Cardiac muscle cell (in vitro differentiated cells and primary cell): Measurements from ENCODE around the gene CLK2. TPM values are rescaled to one million over a fixed set of nuclear protein-coding genes. Genes with fewer than 3 reads are reported as not detected.
A peak's percentile ranks its signal among the peaks of the same experiment; 100 is the strongest.
"Not testable (repeated sequence)": the region's sequence is repeated elsewhere in the genome, so short reads cannot be mapped to it uniquely, and the experiment has no call there.

Experiments
- DNase-seq, 2 donors: peaks; one replicate each; pipeline versions ENCODE4 v3.0.0 to v3.0.0-alpha.2; 2010 to 2017; ENCODE audit warnings: low read depth in 1 of 2, low spot score in 1 of 2
- H3K27ac ChIP-seq: fragments of 200-600 bp; sonication (generic); 2 replicates; pipeline ENCODE4 v1.5.1; 2016
- H3K27me3 ChIP-seq: fragments of 200-600 bp; sonication (generic); 2 replicates; pipeline ENCODE4 v1.6.0; 2016; ENCODE audit warnings: control low read depth
- H3K36me3 ChIP-seq: fragments of 200-600 bp; sonication (generic); 2 replicates; pipeline ENCODE4 v1.5.1; 2016; ENCODE audit warnings: control low read depth
- H3K4me1 ChIP-seq: fragments of 200-600 bp; sonication (generic); 2 replicates; pipeline ENCODE4 v1.8.1; 2017; ENCODE audit warnings: low read depth, mild to moderate bottlenecking, mixed run types
- H3K4me3 ChIP-seq: fragments of 200-600 bp; sonication (generic); 2 replicates; pipeline ENCODE4 v1.5.1; 2016; ENCODE audit warnings: mild to moderate bottlenecking
- H3K9me3 ChIP-seq: fragments of 200-600 bp; sonication (generic); 2 replicates; pipeline ENCODE4 v1.5.1; 2017; ENCODE audit warnings: low read depth, mild to moderate bottlenecking, control low read depth
- CTCF ChIP-seq: IDR thresholded peaks from 2 replicates; pipeline ENCODE4 v1.5.1; 2012; ENCODE audit warnings: low read depth, mild to moderate bottlenecking, low read length
- polyA plus RNA-seq: library from polyadenylated mRNA; unstranded; fragments of >200 nt; fragmentation: Nextera tagmentation; extraction: Ambion mirVana; gene quantifications from 2 replicates; pipeline ENCODE4 v1.2.1, GENCODE V29; 2016
- total RNA-seq: library from RNA; depleted of rRNA; stranded (reverse); fragments of >200 nt; gene quantifications from 2 replicates; pipeline ENCODE4 v1.2.3, GENCODE V29; 2016

Gene CLK2
- total and polyA plus RNA-seq, 2 experiments from 2014 or later = 57.3 to 68.5 TPM

GRCh38 chr1:155228096-155228427, 45.2 kb downstream of the CLK2 start:
- Histone ChIP-seq H3K27me3 (no peaks in the 10 kb centered on the region), H3K4me1 (peaks cover 6% of the 10 kb centered on the region), H3K27ac (peak overlapping the region; percentile 69), H3K4me3 (peak overlapping the region; percentile 15), H3K9me3 (no peaks in the 10 kb centered on the region), H3K36me3 (no peaks in the 10 kb centered on the region)
- no peak for DNase-seq
- no peak for TF ChIP-seq CTCF

GRCh38 chr1:155227261-155228095, 45.8 kb downstream of the CLK2 start:
- H3K36me3 ChIP-seq = no peaks in the 10 kb centered on the region
- no peaks in the 10 kb centered on the region for H3K27me3 ChIP-seq
- H3K4me3 ChIP-seq = peak overlapping the region; percentile 40
- H3K9me3 ChIP-seq = no peaks in the 10 kb centered on the region
- H3K4me1 ChIP-seq = peaks cover 6% of the 10 kb centered on the region
- peak; percentile 98 to 99 for DNase-seq
- peak overlapping the region; percentile 69 for H3K27ac ChIP-seq
- TF ChIP-seq CTCF = no peak

DNA sequence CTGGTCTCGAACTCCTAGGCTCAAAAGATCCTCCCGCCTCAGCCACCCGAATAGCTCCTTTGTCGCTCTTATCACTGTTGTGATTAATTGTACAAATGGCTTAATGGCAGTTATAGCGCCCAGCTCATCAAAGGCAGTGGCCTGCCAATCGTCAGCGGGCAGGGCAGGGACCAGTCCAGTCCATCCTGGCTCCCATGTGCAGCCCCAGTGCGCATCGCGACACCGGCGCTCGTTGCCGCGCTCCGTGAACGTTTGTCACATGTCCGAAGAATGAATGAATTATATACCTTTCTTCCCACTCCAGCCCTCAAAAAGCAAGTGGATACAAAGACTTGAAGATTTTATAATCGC, 46.4 kb downstream of the CLK2 start:
- no peak for TF ChIP-seq CTCF
- Histone ChIP-seq H3K4me1 (peaks cover 6% of the 10 kb centered on the region), H3K9me3 (no peaks in the 10 kb centered on the region), H3K27me3 (no peaks in the 10 kb centered on the region), H3K4me3 (peak overlapping the region; percentile 40), H3K36me3 (no peaks in the 10 kb centered on the region), H3K27ac (peak overlapping the region; percentile 31)
- DNase-seq = peak; percentile 46 to 75

GRCh38 chr1:155226188-155226909, 47.0 kb downstream of the CLK2 start:
- DNase-seq = peak; percentile 74 to 87

DNA sequence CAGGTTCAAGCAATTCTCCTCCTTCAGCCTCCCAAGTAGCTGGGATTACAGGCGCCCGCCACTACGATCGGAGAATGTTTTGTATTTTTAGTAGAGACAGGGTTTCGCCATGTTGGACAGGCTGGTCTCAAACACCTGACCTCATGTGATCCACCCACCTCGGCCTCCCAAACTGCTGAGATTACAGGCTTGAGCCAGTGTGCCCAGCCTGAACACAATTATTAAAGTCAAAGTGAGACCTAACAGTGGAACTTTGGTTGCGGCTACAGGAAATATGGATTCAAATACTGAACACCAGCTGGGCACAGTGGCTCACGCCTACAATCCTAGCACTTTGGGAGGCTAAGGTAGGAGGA, 47.9 kb downstream of the CLK2 start:
- H3K4me1 ChIP-seq, H3K4me3 ChIP-seq, H3K9me3 ChIP-seq, H3K27me3 ChIP-seq, DNase-seq, H3K27ac ChIP-seq, H3K36me3 ChIP-seq: not testable (repeated sequence)

More at GRCh38 chr1:155226188-155226909, 47.0 kb downstream of the CLK2 start:
- peak; percentile 69 for TF ChIP-seq CTCF
- H3K4me3 ChIP-seq = peak overlapping the region; percentile 40
- H3K27me3 ChIP-seq = no peaks in the 10 kb centered on the region
- no peaks in the 10 kb centered on the region for H3K9me3 ChIP-seq
- peaks cover 6% of the 10 kb centered on the region for H3K4me1 ChIP-seq
- peak overlapping the region; percentile 31 for H3K27ac ChIP-seq
- no peaks in the 10 kb centered on the region for H3K36me3 ChIP-seq

DNA sequence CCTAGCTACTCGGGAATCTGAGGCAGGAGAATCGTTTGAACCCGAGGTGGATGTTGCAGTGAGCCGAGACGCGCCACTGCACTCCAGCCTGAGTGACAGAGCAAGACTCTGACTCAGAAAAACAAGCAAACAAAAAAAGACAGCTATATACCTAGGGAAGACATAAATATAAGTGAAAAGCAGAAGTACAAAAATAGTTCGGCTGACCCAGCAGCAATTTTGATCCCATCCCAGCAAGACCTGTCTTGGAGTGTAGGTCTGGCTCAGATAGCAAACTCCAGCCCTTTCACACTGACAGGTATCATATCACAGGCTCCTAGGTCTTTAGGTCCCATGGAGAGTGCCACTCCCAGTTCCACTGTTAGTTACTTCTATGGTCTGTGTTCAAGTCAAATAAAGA, 50.3 kb downstream of the CLK2 start:
- Histone ChIP-seq H3K9me3 (no peaks in the 10 kb centered on the region), H3K4me1 (peaks cover 14% of the 10 kb centered on the region), H3K27me3 (no peaks in the 10 kb centered on the region), H3K27ac (no peak overlapping the region), H3K4me3 (no peak overlapping the region), H3K36me3 (no peaks in the 10 kb centered on the region)
- no peak for DNase-seq
- no peak for TF ChIP-seq CTCF

GRCh38 chr1:155220211-155220965, 52.9 kb downstream of the CLK2 start:
- not testable (repeated sequence) for DNase-seq, H3K27me3 ChIP-seq, H3K9me3 ChIP-seq, H3K4me1 ChIP-seq, H3K36me3 ChIP-seq, H3K4me3 ChIP-seq
- peak overlapping the region; percentile 23 for H3K27ac ChIP-seq
